GM08714 (cell line): ENCODE results near the gene TMC1.
"Not testable (repeated sequence)": the region's sequence is repeated elsewhere in the genome, so short reads cannot be mapped to it uniquely, and the experiment has no call there.

ENCODE experiments used
- H3K4me3 ChIP-seq: fragments of 200-500 bp; sonication (Bioruptor generic); 2 replicates; pipeline ENCODE4 v1.5.1; 2014; ENCODE audit warnings: mild to moderate bottlenecking, low read length, inconsistent platforms
- ZNF274 ChIP-seq: IDR thresholded peaks from 2 replicates; pipeline ENCODE4 v1.6.1; 2012; ENCODE audit warnings: mild to moderate bottlenecking, low read depth, low read length

The TMC1 gene

DNA sequence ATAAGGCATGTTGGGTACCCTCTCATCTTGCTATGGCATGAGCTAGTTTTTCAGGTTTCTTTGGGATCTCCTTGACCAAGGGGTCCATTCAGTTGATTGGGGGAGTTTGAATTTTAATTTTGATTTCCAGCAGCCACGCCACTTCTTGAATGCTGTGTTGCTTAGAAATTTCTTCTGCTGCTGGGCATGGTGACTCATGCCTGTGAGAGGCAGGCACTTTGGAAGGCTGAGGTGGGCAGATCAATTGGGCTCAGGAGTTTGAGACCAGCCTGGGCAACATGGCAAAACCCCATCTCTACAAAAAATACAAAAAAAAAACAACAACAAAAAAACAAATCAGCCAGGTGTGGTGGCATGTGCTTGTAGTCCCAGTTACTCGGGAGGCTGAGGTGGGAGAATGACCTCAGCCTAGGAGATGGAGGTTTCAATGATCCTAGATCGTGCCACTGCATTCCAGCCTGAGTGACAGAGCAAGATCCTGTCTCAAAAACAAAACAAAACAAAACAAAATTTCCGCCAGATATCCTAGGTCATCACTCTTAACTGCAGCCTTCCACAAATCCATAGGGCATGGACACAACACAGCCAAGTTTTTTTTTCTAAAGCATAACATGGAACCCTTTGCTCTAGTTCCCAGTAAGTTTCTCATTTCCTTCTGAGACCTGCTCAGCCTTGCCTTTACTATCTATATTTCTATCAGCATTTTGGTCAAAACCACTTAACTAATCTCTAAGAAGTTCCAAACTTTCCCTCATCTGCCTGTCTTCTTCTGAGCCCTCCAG is 17.7 kb downstream of the TMC1 start:
- no peak overlapping the region for H3K4me3 ChIP-seq
- no peak for TF ChIP-seq ZNF274

DNA sequence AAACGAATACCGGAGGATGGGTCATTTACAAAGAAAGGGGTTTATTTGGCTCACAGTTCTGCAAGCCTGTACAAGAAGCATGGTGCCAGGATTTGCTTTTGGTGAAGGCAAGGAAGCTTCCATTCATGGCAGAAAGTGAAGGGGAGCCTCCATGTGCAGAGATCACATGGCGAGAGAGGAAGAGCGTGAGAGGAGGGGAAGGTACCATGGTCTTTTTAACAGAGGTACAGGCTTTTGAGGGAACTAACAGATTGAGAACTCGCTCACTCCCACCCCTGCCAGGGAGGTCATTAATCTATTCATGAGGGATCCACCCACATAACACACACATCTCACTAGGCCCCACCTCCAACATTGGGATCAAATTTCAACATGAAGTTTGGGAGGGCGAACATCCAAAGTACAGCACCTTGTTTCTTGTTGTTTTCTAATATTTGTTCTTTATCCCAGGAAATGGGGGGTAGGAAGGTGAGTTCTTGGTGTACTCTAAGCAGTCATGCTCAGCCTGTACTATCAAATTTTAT is 18.5 kb downstream of the TMC1 start:
- no peak for TF ChIP-seq ZNF274
- no peak overlapping the region for H3K4me3 ChIP-seq

DNA sequence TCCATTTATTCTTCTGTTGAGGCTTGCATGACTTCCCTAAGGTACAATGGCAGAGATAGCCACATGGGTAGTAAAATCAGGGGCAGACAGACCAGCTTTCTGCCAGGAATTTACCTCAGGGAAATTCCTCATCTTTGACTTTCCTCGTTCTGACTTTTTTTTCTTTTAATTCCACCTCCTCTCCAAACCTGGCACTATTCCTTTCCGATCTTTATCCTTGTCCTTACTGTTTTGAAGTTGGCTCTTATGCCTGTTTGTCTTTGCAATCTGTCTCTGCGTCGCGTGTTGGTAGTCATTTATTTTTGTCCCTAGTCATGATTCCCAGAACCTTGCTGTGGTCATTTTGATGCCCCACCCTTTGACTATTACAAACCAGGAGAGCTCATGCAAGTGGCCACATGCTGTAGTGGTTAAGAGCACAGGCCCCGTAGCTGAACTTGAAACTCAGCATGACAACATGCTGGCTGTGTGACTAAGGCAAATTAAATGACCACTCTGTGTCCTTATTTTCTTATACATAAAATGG is 19.0 kb downstream of the TMC1 start:
- TF ChIP-seq ZNF274 = no peak
- H3K4me3 ChIP-seq = no peak overlapping the region

GRCh38 chr9:72542537-72542833 is 21.1 kb downstream of the TMC1 start:
- H3K4me3 ChIP-seq = not testable (repeated sequence)

DNA sequence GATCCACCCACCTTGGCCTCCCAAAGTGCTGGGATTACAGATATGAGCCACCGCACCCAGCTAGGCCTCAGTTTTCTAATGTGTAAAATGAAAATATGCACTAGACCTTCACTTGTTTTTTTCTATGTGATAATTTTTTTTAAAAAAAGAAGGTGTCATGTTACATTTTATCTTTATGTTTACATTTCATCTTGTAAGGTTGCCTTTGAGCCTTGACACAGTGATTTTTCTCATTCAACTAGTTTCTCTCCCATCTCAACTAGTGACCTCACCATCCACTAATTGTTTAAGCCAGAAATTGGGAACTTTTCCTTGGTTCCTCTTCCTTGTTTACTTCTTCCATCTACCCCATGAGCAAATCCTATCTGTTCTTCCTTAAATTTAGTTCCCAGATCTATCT is 21.5 kb downstream of the TMC1 start:
- TF ChIP-seq ZNF274 = no peak
- no peak overlapping the region for H3K4me3 ChIP-seq

- no peak overlapping the region for H3K4me3 ChIP-seq
- TF ChIP-seq ZNF274 = no peak
Observed at GRCh38 chr9:72551306-72551705, 29.9 kb downstream of the TMC1 start.

DNA sequence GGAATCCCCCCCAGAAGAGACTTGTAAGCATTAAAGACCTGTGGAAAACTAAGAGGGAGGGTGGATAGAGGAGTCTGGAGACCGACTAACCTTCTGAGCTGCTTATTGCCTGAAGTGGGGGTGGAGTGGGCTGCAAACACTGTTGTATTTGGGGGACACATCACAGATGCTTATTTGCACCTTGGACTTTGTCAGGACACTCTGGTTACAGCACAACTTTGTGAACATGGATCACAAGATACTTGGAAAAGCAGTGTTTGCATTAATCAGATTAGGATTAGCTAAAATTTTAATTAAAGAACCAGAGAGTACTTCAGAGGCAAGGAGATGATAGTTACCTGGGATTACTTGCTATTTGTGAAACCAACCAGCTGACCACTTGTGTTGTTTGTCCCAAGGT is 30.9 kb downstream of the TMC1 start:
- no peak for TF ChIP-seq ZNF274
- no peak overlapping the region for H3K4me3 ChIP-seq

GRCh38 chr9:72554221-72554641 is 32.8 kb downstream of the TMC1 start:
- TF ChIP-seq ZNF274 = no peak
- H3K4me3 ChIP-seq = no peak overlapping the region

GRCh38 chr9:72557549-72557948 is 36.1 kb downstream of the TMC1 start:
- no peak overlapping the region for H3K4me3 ChIP-seq

DNA sequence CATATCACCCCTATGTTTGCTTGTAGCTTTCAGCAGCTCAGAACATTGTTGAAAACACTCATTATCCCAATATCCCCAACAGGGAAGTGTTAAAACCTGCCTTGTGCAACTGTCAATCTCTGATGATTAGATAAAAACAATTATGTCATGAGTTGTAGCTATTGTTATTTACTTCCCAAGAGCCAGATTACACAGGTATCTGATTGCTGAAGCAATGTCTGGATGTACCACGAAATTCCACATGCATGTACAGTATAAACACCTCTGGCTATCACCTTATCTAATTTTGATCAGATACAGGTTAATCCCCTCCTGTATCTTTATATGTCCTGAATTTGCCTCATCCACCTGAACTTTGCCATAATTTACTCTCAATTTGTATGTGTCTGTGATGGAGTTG is 38.7 kb downstream of the TMC1 start:
- no peak for TF ChIP-seq ZNF274
- H3K4me3 ChIP-seq = no peak overlapping the region

More at GRCh38 chr9:72557549-72557948, 36.1 kb downstream of the TMC1 start:
- TF ChIP-seq ZNF274 = no peak

- no peak for TF ChIP-seq ZNF274
- no peak overlapping the region for H3K4me3 ChIP-seq
Observed at GRCh38 chr9:72563806-72564205, 42.4 kb downstream of the TMC1 start.

DNA sequence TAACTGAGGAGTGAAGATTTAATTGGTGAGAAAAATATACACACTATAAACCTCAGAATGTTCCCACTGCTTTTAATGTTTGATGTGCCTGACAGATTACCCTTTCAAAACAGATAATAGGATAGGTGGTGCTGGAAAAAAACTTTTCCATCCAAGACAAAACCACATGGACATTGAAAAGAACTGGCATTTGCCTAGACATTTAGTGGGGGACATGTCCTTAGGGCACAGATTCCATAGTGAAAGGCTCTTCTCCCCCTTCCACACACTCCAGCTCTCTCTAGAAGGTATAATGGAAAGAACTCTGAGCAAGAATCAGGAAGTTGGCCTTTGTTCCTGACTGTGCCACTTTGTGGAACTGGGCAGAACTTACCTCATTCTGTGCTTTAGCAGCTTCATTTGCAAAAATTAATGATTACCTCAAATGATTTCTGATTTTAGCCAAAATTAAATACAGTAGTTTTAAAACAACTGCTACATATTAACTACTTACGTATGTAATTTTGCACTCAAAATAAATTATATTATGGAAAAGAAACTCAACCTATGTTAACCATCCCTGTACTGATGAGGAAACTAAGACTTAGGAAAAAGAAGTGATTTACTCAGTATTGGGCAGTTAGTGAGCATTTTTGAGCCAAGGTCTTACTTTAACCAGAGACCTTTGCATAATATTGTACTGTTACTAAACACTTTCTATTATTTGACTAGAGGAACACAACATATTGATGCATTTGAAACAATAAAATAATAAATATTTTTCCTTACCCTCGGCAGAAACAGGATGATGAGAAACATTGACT is 43.3 kb downstream of the TMC1 start:
- H3K4me3 ChIP-seq = no peak overlapping the region
- no peak for TF ChIP-seq ZNF274

DNA sequence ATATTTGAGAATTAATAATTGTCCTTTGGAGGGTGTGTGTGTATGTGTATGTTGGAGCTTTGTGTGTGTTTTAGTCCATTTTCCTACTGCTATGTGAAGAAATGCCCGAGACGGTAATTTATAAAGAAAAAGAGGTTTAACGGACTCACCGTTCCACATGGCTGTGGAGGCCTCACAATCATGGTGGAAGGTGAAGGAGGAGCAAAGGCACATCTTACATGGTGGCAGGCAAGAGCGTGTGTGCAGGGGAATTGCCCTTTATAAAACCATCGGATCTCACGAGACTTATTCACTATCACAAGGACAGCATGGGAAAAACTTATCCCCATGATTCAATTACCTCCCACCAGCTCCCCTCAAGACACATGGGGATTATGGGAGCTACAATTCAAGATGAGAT is 44.1 kb downstream of the TMC1 start:
- H3K4me3 ChIP-seq = no peak overlapping the region
- TF ChIP-seq ZNF274 = no peak

DNA sequence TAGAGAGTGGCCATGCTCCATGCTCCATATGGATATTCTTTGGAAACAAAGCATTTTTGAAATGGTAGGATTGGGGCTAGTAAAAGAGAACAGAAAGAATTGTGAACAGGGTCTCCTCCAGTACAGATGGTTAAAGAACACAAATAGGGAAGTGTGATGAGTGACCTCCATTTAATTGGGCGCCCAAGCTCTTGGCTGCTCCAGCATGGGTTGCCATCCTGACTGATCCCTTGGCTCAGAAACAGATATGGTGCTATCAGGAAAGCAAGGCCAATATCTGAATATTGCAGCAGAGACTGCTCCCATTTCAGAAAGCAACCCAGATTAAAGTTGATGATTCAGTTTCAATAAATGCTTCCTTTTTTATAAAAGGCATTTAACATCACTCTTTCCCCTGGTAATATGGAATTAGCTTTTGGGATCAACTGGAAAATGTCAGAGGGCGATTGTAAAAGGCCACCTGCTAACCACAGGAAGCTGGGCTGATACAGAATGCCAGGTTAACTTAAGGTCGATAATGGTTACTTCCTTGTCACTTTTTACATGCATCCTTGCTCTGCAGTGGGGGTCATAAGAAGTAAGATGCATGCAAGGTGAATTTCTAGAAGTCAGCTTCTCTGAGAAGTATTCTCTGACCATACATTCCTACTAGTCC is 52.9 kb downstream of the TMC1 start:
- TF ChIP-seq ZNF274 = no peak
- H3K4me3 ChIP-seq = no peak overlapping the region

DNA sequence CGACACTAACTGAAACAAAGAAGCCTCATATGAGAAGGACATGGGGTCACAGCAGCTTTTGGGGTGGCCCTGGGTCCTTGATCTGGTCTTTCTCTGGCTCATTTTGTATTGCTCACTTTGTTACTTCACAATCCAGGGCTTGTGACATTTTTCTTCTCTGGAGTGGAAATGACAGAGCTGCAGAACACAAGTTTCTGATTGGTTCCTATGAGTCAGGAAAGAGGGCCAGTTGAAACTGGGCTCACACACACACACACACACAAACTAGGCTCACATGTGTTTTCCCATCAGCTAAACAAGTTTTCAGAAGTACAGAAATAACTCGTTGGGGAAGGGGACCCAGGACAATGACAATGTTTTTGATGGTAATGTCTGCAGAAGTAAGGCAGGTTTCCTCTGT is 54.3 kb downstream of the TMC1 start:
- no peak overlapping the region for H3K4me3 ChIP-seq
- no peak for TF ChIP-seq ZNF274

DNA sequence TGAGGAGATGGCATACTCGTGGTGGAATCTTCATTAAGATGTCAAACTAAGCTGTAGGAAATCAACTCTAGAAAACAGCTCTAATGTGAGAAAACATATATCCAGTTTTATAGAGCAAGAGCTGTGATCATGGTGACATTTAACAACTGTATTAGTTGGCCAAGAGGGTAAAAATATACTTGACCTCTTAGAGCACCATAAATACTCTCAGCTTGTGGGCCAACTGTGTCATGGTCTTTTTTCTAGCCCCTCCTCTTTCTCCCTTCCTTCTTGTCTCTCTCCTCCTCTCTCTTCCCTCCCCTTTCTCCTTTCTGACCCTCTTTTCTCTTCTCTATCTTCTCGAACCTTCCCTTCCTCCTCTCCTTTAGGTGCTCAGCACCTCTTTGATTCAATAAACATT is 54.7 kb downstream of the TMC1 start:
- no peak overlapping the region for H3K4me3 ChIP-seq
- no peak for TF ChIP-seq ZNF274
